HG03066 (cell line): ENCODE data around the gene RCE1.
"Not testable (repeated sequence)": the region's sequence is repeated elsewhere in the genome, so short reads cannot be mapped to it uniquely, and the experiment has no call there.

Experiments used
- ATAC-seq: cut with Tn5 transposase; IDR thresholded peaks from one replicate; pipeline ENCODE4 v1.9.1; 2021; ENCODE audit warnings: low read depth; ENCODE audit not compliant: unreplicated experiment

RCE1 gene, protein sequence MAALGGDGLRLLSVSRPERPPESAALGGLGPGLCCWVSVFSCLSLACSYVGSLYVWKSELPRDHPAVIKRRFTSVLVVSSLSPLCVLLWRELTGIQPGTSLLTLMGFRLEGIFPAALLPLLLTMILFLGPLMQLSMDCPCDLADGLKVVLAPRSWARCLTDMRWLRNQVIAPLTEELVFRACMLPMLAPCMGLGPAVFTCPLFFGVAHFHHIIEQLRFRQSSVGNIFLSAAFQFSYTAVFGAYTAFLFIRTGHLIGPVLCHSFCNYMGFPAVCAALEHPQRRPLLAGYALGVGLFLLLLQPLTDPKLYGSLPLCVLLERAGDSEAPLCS

DNA sequence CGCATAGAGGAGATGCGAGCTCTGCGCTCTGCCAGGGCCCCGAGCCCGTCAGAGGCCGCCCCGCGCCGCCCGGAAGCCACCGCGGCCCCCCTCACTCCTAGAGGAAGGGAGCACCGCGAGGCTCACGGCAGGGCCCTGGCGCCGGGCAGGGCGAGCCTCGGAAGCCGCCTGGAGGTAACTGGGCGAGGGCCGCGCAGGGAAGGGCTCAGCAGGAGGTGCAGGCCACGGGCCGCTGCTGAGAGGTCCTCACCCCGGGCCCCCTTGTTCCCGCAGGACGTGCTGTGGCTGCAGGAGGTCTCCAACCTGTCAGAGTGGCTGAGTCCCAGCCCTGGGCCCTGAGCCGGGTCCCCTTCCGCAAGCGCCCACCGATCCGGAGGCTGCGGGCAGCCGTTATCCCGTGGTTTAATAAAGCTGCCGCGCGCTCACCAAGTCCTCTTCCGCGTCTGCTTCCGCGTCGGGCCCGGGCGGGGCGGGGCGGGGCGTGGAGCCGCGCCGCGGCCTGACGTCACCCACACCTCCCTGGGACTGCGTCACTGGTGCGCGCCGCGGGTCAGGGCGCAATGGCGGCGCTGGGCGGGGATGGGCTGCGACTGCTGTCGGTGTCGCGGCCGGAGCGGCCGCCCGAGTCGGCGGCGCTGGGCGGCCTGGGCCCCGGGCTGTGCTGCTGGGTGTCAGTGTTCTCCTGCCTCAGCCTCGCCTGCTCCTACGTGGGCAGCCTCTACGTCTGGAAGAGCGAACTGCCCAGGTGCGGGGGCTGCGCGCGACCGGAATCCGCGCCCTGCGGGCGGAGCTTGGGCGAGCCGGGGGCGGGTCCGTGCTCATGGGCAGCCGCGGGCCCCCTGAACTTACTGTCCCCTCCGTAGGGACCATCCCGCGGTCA lies at the start of gene RCE1:
TSS of gene RCE1 (plus strand) at position 546 of the 880 bp plus-strand sequence. CDS start at position 561, 15 bp downstream.
- ATAC-seq = peak; percentile 64

DNA sequence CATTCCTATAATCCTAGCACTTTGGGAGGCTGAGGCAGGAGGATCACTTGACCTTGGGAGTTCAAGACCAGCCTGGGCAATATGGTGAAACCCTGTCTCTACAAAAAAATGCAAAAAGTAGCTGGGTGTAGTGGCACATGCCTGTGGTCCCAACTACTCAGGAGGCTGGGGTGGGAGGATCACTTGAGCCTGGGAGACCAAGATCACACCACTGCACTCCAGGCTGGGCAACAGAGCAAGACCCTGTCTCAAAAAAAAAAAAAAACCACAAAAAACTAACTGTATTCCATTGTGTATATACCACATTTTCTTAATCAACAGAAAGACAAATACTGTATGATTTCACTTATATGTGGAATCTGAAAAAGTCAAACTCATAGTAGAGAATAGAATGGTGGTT lies 43.4 kb upstream of the RCE1 start:
- ATAC-seq = not testable (repeated sequence)

GRCh38 chr11:66800720-66801428 lies 42.4 kb upstream of the RCE1 start:
- ATAC-seq = no peak

DNA sequence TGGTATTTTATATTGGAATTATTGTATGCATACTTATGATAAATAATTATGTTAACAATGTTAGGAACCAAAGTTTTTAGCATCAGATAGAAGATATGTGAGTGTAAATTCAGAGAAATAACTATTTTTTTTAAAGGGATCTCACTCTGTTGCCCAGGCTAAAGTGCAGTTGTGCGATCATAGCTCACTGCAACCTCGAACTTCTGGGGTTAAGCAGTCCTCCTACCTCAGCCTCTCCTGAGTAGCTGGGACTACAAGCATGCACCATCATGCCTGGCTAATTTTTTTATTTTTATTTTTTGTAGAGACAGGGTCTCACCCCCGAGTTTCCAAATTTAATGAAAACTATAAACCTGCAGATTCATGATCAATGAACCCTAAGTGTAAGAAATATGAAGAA lies 33.6 kb upstream of the RCE1 start:
- no peak for ATAC-seq

DNA sequence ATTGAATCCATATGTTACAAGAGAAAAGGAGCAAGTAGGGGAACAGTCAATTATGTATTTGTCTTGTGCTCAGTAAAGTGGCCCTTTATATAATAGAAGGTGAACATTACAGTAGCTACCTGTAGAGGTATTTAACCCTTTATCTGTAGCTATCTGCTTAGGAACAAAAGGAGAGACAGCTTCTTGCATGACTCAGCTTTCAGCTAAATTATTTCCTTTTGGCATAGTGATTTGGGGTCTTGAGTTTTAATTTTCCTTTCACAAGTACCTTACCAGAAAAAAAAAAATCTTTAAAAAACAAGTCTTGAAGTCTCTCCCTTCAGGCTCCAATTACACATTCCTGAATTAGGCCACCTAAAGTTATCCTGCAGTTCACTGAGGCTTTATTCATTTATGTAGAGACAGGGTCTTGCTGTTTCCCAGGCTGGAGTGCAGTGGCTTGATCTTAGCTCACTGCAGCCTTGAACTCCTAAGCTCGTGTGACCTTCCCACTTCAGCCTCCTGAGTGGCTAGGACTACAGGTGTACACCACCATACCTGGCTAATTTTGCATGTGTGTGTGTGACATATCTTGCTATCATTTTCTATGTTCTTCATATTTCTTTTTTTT lies 32.6 kb upstream of the RCE1 start:
- ATAC-seq = no peak

DNA sequence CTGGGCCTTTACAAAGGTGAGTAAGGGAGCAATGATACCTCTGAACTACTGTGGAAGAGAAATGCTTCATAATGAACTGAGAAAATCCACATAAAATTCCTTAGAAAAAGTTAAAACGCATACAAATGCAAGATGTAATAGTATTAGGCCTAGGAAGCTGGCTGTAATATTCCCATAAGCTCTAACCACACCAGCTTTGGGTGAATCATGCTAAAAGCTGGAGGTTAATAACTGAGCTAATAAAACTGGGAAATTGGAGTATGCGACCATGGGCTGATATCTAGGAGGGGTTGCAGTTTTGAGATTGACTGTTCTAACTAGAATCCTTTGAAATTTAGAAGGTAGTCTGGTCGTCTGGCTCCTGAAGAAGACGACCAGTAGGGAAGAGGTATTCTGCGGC lies 28.6 kb upstream of the RCE1 start:
- no peak for ATAC-seq

DNA sequence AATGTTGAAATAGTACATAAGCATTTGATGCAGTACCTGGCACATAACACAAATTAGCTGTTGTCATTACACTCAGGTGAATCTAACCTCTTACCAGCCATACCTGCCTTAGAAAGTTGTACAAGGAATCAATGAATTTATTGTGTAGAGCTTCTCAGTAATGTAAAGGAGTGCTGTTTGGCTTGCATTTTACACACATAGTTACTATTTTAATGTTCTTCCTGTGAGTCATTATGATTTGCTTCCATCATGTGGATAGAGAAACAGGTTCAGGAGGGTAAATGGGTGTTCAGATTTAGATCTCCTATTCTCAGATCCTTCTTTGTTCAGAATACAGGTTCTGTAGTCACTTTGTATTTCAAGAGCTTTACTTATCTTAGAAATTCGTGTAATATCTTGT lies 27.6 kb upstream of the RCE1 start:
- ATAC-seq = no peak

DNA sequence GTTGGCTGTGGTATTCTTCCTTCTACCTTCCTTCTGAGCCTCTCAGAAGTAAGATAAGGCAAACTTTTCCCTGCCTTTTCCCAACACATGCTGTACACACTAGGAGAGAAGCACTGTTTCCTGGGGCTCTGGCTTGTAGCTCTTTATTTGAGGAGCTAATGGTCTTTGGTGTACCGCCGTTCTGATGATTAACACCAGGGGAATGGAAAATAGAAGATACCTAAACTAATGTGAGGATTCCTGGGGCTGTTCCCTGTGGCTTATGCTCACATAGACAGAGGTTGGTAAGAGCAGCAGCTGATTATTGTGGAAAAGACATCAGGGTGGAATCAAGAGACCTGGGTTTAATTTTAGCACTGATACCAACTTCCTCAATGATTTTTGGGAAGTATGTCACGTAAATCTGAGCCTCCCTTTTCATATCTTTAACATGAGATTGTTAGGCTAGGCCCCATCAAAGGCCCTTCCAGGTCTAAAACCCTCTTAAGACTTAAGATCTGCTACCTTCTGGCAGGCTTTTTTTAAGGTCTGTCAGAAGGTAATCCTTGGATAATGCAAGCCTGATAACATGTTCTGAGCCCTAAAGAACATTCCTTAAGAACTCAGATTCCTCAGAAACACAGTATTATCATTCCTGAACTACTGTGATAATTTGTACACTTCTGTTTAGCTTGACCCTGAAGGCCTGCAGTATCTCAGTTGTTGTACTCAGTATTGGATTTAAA lies 24.8 kb upstream of the RCE1 start:
- ATAC-seq = no peak

GRCh38 chr11:66820381-66820780 lies 22.9 kb upstream of the RCE1 start:
- ATAC-seq = no peak

DNA sequence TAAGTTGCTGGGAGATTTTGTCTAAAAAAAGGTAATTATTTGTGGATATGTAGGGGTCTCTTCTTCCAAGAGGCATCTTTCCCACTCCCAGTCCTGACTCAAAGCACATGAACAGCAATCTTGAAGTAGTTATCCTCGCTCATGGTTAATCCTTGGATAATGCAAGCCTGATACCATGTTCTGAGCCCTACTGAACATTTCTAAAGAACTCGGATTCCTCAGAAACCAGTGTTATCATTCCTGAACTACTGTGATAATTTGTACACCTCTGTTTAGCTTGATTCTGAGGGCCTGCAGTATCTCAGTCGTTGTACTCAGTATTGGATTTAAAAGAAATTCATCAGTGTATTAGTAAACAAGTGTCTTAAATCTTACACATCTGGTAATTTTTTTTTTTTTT lies 22.3 kb upstream of the RCE1 start:
- no peak for ATAC-seq

GRCh38 chr11:66823700-66824099 lies 19.5 kb upstream of the RCE1 start:
- ATAC-seq = no peak

- not testable (repeated sequence) for ATAC-seq
These were observed 18.7 kb upstream of the RCE1 start for GRCh38 chr11:66824573-66824972.

GRCh38 chr11:66834539-66834845 lies 8.7 kb upstream of the RCE1 start:
- ATAC-seq = no peak

- no peak for ATAC-seq
These were observed 8.3 kb upstream of the RCE1 start for GRCh38 chr11:66834943-66835342.

DNA sequence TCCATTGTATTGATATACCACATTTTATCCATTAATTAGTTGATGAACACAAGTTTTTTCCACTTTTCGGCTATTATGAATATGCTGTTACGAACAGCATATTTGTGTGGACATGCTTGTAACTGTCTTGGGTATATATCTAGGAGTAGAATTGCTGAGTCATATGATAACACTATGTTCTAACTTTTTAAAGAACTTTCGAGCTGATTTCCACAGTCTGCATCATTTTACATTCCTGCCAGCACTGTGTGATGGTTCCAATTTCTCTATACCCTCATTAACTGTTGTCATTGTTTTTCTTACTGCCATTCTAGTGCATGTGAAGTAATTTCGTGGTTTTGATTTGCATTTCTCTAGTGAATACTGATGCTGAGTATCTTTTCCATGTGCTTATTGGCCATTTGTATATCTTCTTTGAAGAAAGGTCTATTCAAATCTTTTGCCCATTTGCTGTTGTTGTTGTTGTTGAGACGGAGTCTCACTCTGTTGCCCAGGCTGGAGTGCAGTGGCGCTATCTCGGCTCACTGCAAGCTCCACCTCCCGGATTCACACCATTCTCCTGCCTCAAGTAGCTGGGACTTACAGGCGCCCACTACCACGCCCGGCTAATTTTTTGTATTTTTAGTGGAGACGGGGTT lies 7.4 kb upstream of the RCE1 start:
- ATAC-seq = no peak

DNA sequence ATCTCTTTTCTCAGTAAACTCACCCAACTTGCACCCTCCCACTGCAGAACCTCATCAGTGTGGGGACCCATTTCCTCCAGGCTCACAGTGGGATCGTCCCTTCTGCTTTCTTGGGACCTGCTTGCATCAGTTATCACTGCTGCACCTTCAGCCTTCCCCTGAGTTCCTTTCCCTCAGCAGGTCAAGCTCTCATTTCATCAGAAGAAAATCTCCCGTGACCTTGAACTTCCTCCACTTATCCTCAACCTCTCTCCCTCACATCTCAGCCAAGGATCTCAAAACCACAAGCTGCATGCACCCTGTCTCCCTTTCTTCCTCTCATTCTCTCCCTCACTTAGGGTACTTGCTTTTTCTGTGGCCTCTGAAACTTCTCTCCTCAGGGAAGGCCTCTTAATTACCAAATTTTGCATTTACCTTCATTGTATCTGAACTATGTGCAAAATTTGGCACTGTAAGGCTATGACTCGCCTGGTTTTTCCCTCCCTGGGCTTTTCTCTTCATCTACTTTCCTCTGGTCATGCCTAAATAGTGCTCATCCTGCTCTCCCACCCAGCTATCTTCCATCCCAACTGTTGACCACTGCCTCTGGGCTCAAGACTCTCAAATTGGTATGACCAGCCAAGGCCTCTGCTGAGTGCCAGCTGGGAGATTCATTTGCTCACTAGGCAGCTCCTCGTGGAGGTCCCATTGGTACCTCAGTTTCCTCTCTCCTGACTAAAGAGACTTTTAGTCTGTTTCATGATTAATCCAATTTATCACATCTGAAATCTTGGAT lies 2.7 kb upstream of the RCE1 start:
- no peak for ATAC-seq

DNA sequence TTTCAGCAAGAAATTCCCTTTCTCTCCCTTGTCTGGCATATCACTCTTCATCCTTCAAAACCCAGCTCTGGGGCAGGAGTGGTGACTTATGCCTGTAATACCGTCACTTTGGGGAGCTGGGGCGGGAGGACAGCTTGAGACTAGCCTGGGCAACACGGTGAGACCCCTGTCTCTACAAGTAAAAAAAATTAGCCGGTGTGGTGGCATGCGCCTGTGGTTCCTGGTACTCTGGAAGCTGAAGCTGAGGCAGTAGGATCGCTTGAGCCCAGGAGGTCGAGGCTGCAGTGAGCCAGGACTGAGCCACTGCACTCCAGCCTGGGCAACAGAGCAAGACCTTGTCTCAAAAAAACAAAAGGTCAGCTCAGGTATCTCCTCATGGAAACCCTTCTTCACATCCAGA lies 1.4 kb upstream of the RCE1 start:
- ATAC-seq = no peak

- no peak for ATAC-seq
These were observed 743 bp upstream of the RCE1 start for GRCh38 chr11:66842501-66842895.
